GM19240 (cell line): ENCODE data around the gene ATP6V1G2.

Source experiments
- DNase-seq: peaks from one replicate; pipeline ENCODE4 v3.0.0; 2011; ENCODE audit warnings: low spot score; ENCODE audit not compliant: insufficient read length

The ATP6V1G2 gene

DNA sequence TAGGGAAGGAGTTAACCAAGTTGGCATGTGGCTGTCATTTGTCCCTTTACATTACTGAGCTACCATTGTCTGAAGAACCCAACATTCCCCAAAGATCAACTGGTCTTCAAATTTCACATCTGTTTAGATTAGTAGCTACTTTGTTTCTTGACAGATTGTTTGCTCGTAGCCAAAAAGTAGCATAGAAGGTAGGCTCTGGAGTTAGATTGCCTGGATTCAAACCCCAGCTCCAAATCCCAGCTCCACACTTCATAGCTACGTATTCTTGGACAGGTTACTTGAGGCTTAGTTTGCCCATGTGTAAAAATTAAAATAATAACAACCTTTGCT, 2.1 kb upstream of the ATP6V1G2 start:
- no peak for DNase-seq

DNA sequence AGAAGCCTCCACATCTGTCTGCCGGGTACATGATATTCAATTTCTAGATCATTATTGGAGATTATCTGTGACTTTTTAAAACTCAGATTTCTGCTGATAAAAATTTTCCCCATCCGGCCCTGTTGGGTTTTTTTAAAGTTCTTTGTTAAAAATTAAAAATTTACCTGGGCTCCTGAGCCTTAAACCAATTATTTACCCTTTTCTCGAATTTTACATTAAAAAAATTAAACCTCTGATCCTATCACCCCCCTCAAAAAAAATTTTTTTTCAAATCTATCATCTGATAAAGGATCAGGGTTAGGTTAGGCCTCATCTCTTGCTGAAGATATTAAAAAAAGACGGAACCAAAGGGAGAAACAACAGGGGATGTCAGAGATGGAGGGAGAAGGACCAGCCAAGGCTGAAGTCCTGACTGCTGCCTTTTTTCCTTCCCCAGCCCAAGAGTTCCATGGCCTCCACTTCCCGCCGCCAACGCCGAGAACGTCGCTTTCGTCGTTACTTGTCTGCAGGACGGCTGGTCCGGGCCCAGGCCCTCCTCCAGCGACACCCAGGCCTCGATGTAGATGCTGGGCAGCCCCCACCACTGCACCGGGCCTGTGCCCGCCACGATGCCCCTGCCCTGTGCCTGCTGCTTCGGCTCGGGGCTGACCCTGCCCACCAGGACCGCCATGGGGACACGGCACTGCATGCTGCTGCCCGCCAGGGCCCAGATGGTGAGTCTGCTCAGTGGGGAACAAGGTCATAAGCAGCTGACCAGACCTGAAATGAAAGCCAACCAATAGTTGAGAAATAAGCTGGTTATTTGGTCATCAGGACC, 1.5 kb upstream of the ATP6V1G2 start:
- DNase-seq, result no peak

DNA sequence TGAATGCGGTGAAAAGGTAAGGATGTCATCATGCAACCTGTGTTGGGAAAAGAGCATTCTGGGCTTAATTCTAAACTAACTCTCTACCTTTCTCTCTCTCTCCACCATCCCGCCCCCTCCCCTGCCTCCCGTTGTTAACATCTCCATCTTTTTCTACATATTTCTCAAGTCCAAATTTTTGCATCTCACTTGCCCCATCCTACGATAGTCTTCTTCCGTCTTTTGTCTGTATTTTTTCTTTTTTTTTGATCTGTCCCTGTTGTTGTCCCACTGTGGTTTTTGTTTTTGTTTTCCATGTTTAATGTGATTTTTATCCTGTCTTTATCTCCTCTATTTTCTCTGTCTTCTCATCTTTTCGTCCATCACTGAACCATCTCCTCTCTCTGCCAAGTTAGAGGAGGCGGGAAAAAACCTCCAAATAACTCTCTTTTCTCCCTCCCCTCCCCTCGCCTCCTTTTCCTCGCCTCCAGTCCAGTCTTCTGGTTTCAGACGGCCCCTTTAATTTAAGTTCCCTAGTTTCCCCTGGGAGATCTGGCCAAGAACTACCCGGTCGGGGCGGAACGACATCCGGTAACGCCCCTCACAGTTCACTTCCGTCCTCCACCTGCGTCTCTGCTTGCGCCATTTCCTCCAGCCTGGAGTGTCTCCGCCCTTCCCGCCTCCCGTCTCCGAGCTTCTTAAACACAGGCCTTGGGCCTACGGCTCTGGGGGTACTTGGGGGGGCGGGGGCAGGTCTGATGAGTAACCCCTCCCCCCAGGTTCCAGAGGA, 734 bp upstream of the ATP6V1G2 start, which contains the start of gene NFKBIL1:
TSS of gene NFKBIL1 (plus strand) at position 651 of the 769 bp plus-strand sequence. CDS start at position 738, 87 bp downstream.
- peak; percentile 52 for DNase-seq

DNA sequence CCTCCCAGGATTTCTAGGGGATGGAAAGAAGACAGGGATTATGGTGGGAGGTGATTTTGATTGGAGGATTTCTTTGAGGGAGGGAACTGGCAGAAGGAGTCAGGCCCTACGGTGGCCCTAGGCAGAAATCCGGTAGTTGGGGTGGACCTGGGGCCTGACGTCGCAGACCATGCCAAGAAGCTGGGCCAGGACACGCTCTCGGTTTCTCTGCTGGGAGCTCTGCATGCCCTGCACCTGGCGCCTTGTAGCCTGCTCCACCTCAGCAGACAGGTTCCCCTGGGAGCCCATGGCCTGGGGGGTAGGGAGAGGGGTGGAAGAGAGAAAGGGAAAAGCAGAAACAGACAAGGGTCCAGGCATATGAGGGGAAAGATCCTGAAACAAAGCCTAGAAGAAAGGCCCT, 1.1 kb downstream of the ATP6V1G2 start:
- DNase-seq, result no peak

DNA sequence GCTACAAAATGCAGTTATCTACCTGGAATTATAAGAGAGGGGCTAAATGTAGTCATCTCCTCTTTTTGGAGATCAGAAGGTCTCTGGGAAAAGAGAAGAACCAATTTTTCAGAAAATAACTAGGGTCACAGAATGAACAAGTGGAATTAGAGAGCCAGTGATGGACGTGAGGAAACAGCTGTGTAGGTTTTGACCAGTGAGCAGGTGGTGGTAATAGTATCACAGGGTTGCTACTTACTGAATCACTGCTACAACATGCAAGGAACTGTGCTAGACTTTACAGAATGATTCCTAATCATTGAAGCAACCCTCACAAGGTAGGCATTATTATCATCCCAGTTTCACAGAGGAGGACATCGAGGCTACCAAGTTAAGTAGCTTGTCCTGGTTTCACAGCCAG, 1.7 kb downstream of the ATP6V1G2 start:
- DNase-seq, result no peak

DNA sequence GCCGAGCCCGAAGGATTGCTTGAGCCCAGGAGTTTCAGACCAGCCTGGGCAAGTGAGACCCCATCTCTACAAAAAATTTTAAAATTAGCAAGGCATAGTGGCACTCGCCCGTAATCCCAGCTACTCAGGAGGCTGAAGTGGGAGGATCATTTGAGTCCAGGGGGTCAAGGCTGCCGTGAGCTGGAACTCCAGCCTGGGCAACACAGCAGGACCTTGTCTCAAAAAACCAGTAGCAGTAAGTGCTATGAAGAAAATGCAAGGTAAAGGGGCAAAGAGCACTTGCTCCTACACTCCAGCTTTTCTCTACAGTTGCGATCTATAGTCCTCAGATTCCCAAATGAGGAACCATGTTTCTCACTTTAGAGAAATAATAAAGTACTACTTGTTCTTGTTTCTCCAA, 2.8 kb downstream of the ATP6V1G2 start:
- no peak for DNase-seq

DNA sequence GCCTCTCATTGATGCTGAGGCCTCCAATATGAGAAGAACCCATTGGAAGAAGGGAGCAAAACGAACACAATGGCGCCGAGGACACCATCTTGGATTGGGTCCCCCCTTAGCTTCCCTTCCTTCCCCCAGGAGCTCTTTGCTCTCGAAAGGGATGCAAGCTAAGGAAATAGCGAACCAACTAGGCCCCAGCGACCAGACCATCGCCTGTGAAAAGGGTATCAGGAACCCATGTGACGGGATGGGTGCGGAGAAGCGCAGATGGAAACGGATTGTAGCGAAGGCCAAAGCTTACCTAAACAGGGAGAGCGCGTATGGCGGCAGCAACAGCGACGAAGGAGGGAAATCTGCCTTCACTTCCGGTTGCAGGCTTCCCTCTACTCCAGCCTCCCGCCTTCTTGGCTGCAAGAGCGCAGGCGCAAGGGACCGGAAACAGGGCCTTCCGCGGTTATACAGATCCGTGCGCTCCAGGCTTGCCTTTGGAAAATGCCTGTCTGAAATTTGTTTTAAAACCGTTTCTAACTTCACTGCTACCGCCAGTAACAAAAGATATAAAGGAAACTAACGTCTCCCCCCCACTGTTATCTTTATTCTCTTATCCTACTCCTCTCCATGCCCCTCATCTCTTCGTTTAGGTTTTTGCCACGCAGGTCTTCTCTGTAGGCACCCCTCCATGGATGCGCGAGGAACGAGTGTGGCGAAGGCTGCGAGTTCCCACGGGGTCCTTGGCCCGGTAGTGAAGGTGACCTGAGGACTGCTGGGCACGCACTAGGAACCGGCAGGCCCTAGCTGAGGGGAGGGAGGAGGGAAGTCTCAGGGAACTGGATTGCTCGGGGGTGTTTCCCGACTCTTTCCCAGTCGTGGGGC, 4.5 kb downstream of the ATP6V1G2 start, which contains the start of gene DDX39B:
TSS of gene DDX39B (minus strand) at position 346 of the 864 bp plus-strand sequence. CDS start 1,471 bp downstream, outside the sequence.
- peak; percentile 90 for DNase-seq

DNA sequence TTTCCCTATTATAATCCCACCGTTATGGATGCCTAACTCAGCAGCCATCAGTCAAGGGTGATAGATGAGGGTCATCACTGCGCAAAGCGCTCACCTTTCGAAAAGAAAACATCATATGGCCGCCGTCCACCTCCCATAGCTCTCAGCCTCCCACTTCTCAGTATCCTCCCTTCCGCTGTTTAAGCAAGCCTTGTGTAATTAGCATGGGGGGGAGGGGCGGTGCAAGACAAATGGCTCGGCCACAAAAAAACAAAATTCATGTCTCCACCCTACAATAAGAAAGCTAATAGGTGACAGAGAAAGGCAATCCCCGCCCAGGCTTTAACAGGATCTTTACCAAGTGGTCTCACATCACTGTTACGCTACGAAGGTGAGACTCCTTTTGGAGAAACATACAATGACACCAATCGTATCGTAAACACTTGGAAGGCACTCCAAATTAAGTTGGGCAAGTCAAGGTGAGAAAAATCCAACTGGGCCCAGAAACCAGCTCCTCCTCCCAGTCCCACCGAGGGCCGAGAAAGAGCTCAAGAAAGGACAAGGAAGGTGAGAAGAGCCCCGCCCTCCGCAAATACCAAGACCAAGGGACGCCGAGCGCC, 5.2 kb downstream of the ATP6V1G2 start:
- DNase-seq, result no peak

DNA sequence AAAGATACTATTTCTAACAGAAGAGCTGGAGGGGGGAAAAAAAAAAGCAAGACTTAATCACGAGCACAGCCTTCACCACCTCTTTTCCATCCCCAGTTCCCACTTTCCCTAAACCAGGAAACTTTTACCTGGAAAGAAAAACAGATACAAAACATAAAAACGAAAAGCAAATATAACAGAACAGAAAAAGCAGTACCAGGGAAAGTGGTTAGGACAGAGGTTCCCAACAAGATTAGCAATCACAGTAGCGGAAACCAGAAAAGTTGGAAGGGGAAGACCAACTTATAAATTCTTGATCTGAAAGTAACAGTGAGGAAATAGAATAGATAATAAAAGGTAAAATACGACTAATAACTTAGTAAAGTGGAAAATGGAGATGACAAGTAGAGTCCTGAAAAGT, 5.8 kb downstream of the ATP6V1G2 start:
- DNase-seq, result no peak

DNA sequence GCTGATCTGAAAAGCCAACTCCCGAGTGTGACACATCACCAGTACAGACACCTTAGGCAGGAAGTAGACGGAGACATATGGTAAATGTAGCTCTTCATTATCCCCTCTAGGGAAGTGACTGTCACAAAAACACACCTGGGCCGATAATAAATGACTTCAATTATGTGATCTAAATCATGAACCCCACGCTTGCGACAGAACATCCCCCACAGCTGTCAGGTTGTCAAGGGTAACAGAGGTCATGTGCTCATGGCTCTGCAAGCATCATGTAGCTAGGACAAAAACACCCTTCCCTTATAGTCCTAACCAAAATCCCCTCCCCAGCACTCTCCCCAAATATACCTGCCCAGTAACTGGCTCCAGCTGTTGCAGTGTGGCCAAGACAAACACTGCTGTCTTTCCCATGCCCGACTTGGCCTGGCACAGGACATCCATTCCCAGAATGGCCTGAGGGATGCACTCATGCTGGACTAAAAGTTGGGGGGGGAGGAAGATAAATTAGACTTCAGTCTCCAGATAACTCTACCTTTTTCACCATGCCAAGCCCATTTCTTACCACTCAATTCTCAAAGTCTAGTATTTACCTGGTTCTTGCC, 7.5 kb downstream of the ATP6V1G2 start:
- no peak for DNase-seq

DNA sequence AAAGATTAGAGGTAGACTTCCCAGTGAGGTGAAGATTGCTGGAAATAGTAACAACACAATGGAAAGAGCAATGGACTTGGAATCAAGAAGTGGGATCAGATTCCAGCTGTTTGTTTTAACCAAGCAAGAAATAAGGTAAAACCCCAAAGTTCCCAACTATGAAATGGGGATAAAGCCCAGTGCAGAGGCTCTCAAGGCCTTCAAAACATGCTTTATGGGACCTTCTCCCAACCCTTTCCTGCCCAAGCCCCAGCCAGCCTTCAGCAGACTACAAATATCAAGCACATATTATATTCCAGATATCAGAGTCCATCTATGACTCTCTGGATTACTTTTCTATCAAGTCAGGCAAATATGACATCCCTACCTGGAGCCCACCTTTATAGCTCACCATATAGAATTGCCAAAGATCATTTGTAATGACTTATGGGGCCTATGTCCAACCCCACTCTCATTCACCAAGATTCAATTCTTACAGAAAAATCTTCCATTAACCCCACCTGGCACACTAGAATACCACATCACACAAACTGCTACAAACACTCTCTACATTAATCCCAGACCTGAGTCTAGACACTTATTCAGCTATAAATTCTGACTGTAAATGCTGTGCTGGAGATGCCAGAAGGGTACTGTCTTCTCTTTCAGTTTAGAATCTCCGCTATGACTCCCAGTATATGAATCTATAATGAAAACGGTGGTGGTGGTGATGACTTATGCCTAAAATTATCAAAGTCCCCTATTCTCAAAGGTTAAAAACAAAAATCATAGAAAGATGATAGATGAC, 10.7 kb downstream of the ATP6V1G2 start:
- no peak for DNase-seq

DNA sequence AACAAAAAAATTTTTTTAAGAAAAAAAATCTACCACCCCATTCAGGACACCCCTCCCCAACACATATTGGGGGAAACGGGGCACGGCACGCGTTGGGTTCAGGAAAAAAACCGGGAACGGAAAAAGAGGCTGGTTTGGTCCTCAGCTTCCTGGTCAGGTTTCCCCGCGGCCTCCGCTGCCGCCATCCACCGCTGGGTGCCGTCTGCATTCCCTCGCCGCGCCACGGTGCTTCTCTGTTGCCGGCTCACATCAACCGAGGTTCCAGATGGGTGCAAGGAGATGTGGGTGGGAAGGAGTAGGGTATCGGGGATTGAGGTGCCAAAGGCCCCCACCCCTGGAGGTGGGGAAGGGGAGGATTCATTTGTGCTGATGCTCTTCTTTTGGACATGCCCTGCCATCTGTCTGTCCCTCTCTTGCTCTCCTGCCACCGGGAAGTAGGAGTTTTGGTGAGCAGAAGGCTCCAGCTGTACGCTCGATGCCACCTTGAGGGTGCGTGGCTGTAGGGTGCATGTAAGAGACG, 11.8 kb downstream of the ATP6V1G2 start:
- DNase-seq, result no peak

DNA sequence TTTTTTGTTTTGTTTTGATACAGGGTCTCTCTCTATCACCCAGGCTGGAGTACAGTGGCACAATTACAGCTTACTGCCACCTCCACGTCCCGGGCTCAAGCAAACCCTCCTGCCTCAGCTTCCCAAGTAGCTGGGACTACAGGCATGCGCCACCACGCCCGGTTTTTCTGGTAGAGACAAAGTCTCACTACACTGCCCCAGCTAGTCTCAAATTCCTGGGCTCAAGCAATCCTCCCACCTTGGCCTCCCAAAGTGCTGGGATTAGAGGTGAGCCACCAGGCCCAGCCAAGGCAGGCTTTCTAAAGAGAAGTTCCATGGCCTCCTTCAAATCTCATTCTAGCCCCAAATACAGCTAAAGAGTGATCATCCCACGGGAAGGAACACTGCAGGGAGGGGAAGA, 12.4 kb downstream of the ATP6V1G2 start:
- DNase-seq, result no peak

DNA sequence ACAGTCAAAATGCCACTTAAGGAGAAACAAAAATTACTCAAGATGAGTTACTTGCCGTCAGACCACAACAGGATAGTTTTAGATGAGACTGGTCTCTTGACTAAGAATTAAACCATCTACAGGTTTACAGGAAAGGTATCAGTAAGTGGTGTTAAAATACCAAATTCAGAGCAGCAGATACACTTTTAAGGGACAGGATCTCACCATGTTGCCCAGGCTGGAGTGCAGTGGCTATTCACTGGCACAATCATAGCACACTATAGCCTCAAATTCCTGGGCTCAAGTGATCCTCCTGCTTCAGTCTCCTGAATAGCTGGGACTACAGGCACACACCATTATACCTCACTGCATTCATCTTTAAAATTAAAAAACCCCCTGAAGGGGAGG, 13.0 kb downstream of the ATP6V1G2 start:
- DNase-seq, result no peak

DNA sequence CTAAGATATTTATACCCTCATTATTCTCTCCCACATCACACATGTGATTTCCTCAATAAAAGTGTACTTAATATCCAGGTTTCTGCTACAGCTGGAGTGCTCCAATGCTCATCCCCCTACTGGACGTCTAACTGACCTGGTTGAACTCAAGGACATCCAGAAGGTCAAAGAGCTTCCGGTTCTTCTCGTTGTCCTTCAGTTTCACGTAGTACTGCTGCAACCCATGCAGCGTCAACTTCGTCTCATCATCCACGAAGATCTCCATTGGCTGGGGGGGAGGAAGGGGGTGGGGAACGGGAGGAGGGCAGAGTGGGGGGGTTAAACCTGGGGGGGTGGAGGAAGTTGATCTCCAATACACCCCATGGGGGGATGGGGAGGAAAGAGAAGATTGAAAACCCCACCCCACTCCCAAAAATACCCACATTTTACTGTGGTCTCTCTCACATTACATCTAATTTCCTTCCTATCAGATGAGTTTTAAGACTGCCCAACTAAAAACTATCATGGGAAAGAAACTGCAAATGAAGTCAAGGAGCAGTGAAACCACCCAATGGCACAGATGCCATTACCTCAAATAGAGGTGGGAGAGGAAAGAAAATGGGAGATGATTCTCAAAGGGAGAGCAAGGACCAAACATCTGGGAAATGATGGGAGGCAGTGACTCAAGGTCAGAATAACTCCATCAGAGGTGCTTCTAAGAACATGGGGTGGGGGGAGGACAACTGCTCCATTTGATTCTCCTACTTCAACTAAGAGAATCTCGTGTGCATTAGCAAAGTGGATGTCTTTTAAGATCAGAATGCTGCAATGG, 13.6 kb downstream of the ATP6V1G2 start:
- no peak for DNase-seq

DNA sequence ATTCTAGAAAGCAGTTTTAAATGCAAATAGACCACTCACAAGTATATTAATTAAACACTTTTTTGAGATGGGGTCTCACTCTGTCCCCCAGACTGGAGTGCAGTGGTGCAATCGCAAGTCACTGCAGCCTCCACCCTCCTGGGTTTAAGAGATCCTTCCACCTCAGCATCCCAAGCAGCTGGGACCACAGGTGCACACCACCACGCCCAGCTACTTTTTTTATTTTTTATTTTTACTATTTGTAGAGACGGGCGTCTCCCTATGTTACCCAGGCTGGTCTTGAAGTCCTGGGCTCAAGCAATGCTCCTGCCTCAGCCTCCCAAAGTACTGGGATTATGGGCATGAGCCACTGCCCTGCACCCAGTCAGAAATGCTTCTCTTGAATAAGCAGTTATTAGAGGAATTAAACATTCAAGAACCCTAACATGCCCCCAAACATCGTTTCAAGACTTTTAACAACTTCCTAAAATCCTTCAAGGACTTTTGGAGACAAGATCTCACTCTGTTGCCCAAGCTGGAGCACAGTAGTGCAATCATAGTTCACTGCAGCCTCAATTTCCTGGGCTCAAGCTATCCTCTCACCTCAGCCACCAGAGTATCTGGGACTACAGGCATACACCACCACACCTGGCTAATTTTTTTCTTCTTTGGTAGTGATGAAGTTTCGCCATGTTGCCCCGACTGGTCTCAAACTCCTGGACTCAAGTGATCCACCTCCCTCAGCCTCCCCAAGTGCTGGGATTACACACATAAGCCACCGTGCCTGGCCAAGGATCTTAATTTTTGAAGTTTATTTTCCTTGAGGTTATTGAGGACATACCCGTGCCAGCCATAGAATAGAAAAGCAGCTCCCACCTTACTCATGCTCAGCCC, 14.4 kb downstream of the ATP6V1G2 start:
- DNase-seq, result no peak

DNA sequence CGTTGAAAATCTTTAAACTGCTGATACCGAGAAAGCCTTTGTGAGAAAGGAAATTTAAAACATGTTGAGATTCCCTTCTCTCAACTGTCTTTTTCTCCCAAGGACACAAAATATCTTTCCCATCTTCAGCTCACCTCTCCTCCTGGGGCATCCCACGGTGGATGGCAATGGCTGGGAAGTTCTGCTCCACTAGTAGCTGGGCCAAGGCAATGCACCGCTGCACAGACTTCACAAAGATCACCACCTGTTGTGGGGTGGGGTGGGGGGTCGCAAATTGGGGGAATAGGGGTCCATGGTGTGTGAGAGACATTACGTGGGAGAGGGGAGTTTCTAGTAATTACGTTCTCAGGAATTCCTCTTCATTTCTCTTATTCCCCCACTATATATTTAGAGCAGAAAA, 15.2 kb downstream of the ATP6V1G2 start:
- DNase-seq, result no peak

DNA sequence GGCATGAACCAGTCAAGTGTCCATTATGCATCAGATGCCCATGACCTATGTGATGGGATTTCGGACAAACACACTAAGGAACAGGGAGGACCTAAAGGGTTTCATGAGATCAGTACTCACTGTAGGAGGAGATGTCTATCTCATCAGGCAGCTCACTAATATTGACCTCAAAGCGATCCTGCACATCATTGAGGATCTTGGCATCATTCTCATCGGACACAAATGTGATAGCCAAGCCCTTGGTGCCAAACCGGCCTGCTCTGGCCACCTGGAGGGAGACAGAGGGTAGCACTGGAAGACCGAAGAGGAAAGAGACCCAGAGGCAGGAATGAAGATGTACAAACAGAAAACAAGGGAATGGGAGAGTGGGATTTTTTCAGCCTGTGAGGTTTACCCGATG, 15.7 kb downstream of the ATP6V1G2 start:
- DNase-seq, result no peak
